ENCODE data around the gene CRADD.

The CRADD gene

DNA sequence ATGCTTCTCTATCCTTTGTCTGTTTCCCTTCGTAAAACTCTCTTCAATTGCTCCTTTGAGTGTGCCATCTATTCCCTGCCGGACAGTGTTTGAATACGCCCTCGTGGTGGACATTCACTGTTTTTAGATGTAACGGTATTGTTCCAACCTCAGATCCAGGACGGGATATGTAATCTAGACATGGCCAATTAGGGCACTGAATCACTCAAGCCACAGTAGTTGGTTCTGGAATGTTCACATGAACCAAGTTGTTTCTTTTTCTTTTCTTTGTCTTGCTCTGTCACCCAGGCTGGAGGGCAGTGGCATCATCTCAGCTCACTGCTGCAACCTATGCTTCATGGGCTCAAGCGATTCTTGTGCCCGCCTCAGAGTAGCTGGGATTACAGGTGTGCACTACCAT is 267.0 kb downstream of the CRADD start:
- Histone ChIP-seq H3K4me3 (ENCODE audit: low read depth, low read length) (no peak overlapping the region), H3K9me3 (ENCODE audit: control insufficient read depth, insufficient read depth, low read depth, low read length) (no peaks in the 10 kb centered on the region), H3K4me1 (ENCODE audit: control insufficient read depth, insufficient read depth, low read length) (no peaks in the 10 kb centered on the region), H3K36me3 (ENCODE audit: control insufficient read depth in 2 of 2, insufficient read depth in 1 of 2, low read length in 2 of 2) (no peaks in the 10 kb centered on the region), H3K27ac (ENCODE audit: extremely low read depth, low read depth, low read length) (no peak overlapping the region)
- ChIA-PET CTCF (interaction anchor here (0.6 kb wide), 1 partner anchor 1116 kb away, joined by 3 read pairs; no protein-coding TSS in a partner anchor), POLR2A (no interaction called here)
- TF ChIP-seq ZNF529 (tag by site-specific recombination; IDR thresholded peaks at IDR 0.05; ENCODE audit: insufficient replicate concordance) (no peak), ZNF169 (tag by site-specific recombination; IDR thresholded peaks at IDR 0.05) (no peak), ZNF510 (tag by site-specific recombination; IDR thresholded peaks at IDR 0.05; ENCODE audit: insufficient replicate concordance) (no peak), ZNF211 (tag by site-specific recombination; IDR thresholded peaks at IDR 0.05; ENCODE audit: low read depth) (no peak), MEIS1 (CRISPR knock-in tag; IDR thresholded peaks at IDR 0.05; ENCODE audit: borderline replicate concordance) (no peak), HOXA7 (CRISPR knock-in tag; IDR thresholded peaks at IDR 0.05; ENCODE audit: borderline replicate concordance) (no peak), ZNF155 (tag by site-specific recombination; IDR thresholded peaks at IDR 0.05) (no peak), ZNF561 (tag by site-specific recombination; IDR thresholded peaks at IDR 0.05; ENCODE audit: borderline replicate concordance) (no peak), ZNF777 (tag by site-specific recombination; IDR thresholded peaks at IDR 0.05; ENCODE audit: borderline replicate concordance) (no peak), ZNF214 (tag by site-specific recombination; IDR thresholded peaks at IDR 0.05; ENCODE audit: borderline replicate concordance) (no peak), TRIM28 (IDR thresholded peaks at IDR 0.05; ENCODE audit: borderline replicate concordance, low read length) (no peak), ZNF350 (tag by site-specific recombination; IDR thresholded peaks at IDR 0.05) (no peak), ZNF555 (tag by site-specific recombination; conservative IDR thresholded peaks at IDR 0.05) (no peak)
- TF ChIP-seq, protein P1, sequence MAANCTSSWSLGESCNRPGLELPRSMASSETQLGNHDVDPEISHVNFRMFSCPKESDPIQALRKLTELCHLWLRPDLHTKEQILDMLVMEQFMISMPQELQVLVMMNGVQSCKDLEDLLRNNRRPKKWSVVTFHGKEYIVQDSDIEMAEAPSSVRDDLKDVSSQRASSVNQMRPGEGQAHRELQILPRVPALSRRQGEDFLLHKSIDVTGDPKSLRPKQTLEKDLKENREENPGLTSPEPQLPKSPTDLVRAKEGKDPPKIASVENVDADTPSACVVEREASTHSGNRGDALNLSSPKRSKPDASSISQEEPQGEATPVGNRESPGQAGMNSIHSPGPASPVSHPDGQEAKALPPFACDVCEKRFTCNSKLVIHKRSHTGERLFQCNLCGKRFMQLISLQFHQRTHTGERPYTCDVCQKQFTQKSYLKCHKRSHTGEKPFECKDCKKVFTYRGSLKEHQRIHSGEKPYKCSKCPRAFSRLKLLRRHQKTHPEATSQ (tag by site-specific recombination; IDR thresholded peaks at IDR 0.05): no peak

Measured in HEK293 (cell line).